ENCODE results near the gene DBN1. TPM values are rescaled to one million over a fixed set of nuclear protein-coding genes. Genes with fewer than 3 reads are reported as not detected.

Gene DBN1
- total RNA-seq, 1 donor from 2014 or later: 21.8 TPM

DNA sequence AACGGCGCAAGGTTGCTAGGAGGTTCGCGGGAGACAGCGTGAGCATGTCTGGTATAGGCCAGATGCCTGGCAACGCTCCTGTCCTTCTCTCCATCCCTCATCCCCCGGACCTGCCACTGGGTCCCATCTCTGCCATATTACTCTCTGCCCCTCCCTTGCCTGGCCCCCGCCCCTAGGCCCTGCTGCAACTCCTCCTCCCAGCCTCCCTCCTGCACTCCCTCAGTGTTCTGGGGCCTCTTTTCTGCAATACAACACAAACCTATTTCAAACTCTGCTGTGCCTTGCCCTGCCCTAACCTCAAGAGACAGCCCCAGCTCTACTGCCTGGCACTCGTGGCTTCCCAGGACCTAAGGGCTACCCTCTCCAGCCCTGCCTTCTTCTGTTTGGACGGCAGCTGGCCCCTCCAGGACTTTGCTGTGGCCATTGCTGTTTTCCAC lies 8.9 kb upstream of the DBN1 start:
- TF ChIP-seq, protein P1, sequence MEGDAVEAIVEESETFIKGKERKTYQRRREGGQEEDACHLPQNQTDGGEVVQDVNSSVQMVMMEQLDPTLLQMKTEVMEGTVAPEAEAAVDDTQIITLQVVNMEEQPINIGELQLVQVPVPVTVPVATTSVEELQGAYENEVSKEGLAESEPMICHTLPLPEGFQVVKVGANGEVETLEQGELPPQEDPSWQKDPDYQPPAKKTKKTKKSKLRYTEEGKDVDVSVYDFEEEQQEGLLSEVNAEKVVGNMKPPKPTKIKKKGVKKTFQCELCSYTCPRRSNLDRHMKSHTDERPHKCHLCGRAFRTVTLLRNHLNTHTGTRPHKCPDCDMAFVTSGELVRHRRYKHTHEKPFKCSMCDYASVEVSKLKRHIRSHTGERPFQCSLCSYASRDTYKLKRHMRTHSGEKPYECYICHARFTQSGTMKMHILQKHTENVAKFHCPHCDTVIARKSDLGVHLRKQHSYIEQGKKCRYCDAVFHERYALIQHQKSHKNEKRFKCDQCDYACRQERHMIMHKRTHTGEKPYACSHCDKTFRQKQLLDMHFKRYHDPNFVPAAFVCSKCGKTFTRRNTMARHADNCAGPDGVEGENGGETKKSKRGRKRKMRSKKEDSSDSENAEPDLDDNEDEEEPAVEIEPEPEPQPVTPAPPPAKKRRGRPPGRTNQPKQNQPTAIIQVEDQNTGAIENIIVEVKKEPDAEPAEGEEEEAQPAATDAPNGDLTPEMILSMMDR (IDR thresholded peaks at IDR 0.05; ENCODE audit: borderline replicate concordance): no peak
- DNase-seq: no peak
- H3K4me3 ChIP-seq: no peak overlapping the region
- peaks cover 51% of the 10 kb centered on the region for H3K27me3 ChIP-seq (ENCODE audit: low read depth)
- peaks cover 32% of the 10 kb centered on the region for H3K36me3 ChIP-seq
- H3K4me1 ChIP-seq: peaks cover 28% of the 10 kb centered on the region
- H3K9me3 ChIP-seq (replicated peaks): no peaks in the 10 kb centered on the region
- intact Hi-C loops (cut with micrococcal nuclease): no loop called here
- H3K27ac ChIP-seq (replicated peaks): no peak overlapping the region

DNA sequence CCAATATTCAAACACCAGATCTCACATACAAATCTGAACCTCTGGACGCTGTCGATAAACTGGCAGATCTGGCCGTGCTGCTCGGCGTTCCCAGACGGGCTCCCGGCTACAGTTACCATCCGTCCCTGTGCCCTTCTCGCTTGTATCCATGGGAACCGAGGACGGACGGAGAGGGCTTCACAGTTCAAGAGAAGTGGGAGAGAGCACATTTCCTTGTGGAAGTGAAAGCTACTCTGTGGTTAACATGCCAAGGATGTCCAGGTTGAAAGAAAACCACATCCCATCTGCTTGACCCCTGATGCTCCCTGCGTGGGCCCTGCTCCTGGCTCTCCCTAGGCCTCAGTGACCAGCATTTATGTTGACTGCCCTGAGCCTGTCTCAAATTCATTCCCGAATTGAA lies 6.3 kb upstream of the DBN1 start:
- Histone ChIP-seq H3K9me3 (replicated peaks) (no peaks in the 10 kb centered on the region), H3K36me3 (peaks cover 11% of the 10 kb centered on the region), H3K27ac (replicated peaks) (peak overlapping the region; percentile 67), H3K27me3 (ENCODE audit: low read depth) (peaks cover 57% of the 10 kb centered on the region), H3K4me3 (no peak overlapping the region), H3K4me1 (peaks cover 41% of the 10 kb centered on the region)
- no peak for DNase-seq
- TF ChIP-seq, protein P1 (IDR thresholded peaks at IDR 0.05; ENCODE audit: borderline replicate concordance): no peak
- intact Hi-C loops (cut with micrococcal nuclease): no loop called here

DNA sequence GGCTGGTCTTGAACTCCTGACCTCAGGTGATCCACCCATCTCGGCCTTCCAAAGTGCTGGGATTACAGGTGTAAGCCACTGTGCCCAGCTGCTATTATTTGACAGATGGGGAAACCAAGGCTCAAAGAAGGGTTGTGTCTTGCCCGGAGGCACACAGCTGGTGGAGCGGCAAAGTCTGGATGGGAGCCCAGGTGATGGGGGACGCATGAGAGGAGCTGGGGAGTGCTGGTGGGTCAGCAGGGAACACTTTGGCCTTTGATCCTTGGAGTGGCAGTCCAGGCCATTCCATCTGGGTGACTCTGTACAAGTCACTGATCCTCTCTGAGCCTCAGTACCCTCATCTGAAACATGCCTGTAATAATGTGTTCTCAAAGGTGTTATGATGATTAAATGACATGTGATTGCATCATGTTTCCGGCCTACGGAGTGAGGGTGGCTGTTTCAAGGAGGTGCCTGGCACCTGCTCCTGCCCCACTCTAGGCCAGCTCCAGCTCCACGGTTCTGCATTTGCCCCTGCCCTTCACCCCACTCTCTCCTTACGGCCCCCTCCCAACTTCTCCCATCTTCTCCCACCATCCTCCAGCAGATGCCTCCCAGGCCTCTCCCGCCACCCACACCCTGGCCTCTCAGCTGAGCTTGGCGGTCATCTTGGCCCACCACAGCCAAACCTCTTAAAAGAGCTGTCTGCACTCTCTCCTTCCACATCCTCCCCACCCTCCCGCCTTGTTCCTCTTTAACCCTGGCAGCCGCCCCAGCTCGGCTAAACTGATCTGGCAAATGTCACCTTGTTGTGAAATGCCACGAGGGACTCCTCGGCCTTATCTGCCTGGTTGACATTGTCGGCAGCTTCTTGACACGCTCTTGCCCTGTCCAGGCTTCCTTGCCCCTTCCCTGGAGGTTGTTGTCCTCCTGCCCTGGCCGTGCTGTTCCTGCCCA lies 5.5 kb upstream of the DBN1 start:
- Histone ChIP-seq H3K4me1 (peaks cover 47% of the 10 kb centered on the region), H3K27me3 (ENCODE audit: low read depth) (peaks cover 59% of the 10 kb centered on the region), H3K4me3 (no peak overlapping the region), H3K27ac (replicated peaks) (peak overlapping the region; percentile 67), H3K9me3 (replicated peaks) (no peaks in the 10 kb centered on the region), H3K36me3 (peaks cover 8% of the 10 kb centered on the region)
- DNase-seq: peak; percentile 92
- intact Hi-C loops (cut with micrococcal nuclease): no loop called here
- TF ChIP-seq, protein P1 (IDR thresholded peaks at IDR 0.05; ENCODE audit: borderline replicate concordance): no peak

DNA sequence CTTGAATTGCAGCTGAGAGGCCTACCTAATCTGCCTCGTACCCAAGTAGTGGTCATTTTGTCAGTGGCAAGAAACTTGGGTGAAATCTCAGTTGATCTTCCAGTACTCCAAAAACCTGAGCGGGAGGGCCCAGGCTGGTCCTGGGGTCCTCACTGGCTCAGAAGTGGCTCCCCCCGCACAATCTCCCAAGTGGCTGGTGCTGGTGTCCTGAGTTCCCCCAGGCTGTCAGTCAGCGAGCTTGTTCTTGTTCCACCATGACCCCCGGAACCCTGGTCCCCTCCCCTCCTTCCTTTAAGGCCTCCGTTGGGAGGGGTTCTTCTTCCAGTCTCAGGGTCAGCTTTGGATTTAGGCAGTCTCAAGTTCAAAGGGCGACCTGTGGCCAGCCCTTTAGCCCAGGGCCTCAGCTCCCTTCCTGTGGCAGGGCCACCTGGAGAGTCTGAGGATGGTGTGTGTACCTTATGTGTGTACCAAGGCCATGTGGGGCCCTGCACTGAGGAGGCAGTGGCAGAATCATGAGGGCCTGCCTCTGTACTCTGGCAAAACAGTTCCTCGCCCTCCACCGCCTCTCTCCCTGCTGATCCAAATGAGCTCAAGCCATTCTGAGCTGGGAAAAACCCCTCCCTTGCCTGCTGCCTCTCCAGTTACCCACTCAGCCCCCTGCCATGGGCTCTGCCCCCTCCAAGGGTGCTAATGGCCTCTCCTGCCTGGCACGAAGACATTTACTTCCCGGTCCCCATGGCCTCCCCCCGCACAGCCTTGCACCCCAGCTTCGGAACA lies 4.5 kb upstream of the DBN1 start:
- Histone ChIP-seq H3K4me1 (peaks cover 53% of the 10 kb centered on the region), H3K9me3 (replicated peaks) (no peaks in the 10 kb centered on the region), H3K36me3 (no peaks in the 10 kb centered on the region), H3K27ac (replicated peaks) (peak overlapping the region; percentile 67), H3K4me3 (no peak overlapping the region), H3K27me3 (ENCODE audit: low read depth) (peaks cover 58% of the 10 kb centered on the region)
- TF ChIP-seq, protein P1 (IDR thresholded peaks at IDR 0.05; ENCODE audit: borderline replicate concordance): no peak
- intact Hi-C loops (cut with micrococcal nuclease): no loop called here
- no peak for DNase-seq

DNA sequence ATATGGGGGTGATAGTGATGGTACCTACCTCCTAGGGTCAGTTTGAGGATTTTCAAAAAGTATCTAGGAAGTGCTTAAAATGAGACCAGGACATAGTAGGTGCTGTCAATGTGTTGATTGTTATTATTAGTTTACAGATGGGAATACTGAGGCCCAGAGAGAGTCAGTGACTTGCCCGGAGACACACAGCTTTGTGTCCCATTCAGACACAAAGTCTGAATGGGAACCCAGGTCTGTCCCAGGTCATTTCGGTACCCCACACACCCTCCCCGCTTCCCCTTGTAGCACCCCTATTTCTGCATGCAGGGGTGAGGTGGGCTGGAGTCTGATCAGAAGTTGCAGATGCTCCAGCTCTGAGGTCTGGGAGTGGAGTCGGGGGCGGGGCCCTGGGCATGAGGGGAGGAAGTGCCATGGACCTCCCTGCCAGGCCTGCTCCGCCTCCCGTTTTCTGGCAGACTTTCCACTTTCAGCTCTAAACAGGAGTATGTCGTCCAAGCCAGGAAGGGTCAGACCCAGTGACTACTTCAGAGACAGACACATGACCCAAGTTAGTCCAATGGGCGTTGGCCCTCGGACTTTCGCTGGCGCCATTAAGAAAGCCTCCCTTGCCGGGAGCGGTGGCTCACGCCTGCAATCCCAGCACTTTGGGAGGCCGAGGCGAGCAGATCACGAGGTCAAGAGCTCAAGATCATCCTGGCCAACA lies 3.2 kb upstream of the DBN1 start:
- TF ChIP-seq, protein P1 (IDR thresholded peaks at IDR 0.05; ENCODE audit: borderline replicate concordance): no peak
- peak overlapping the region; percentile 47 for H3K27ac ChIP-seq (replicated peaks)
- no peaks in the 10 kb centered on the region for H3K36me3 ChIP-seq
- intact Hi-C loops (cut with micrococcal nuclease): no loop called here
- H3K9me3 ChIP-seq (replicated peaks): no peaks in the 10 kb centered on the region
- DNase-seq: no peak
- peaks cover 64% of the 10 kb centered on the region for H3K27me3 ChIP-seq (ENCODE audit: low read depth)
- H3K4me3 ChIP-seq: no peak overlapping the region
- H3K4me1 ChIP-seq: peaks cover 65% of the 10 kb centered on the region
